ENCODE data around the gene BBS1.
A peak's percentile ranks its signal among the peaks of the same experiment; 100 is the strongest.

BBS1 gene

GRCh38 chr11:66555416-66555815, 45.0 kb downstream of the BBS1 start:
- no peak for DNase-seq

- DNase-seq = no peak
Measured at GRCh38 chr11:66556086-66556485, 45.7 kb downstream of the BBS1 start.

- DNase-seq = no peak
Measured at GRCh38 chr11:66557733-66558326, 47.4 kb downstream of the BBS1 start.

- no peak for DNase-seq
Measured at GRCh38 chr11:66559142-66559865, 48.9 kb downstream of the BBS1 start.

- DNase-seq = no peak
Measured at GRCh38 chr11:66559866-66560676, 49.6 kb downstream of the BBS1 start.

GRCh38 chr11:66561178-66561974, 50.9 kb downstream of the BBS1 start:
- no peak for DNase-seq

GRCh38 chr11:66561975-66562248, 51.5 kb downstream of the BBS1 start:
- DNase-seq = no peak

- no peak for DNase-seq
Measured at GRCh38 chr11:66562275-66562674, 51.8 kb downstream of the BBS1 start.

GRCh38 chr11:66562907-66563583, 52.6 kb downstream of the BBS1 start:
- no peak for DNase-seq

- DNase-seq = no peak
Measured at GRCh38 chr11:66563832-66564231, 53.4 kb downstream of the BBS1 start.

GRCh38 chr11:66564538-66564937, 54.1 kb downstream of the BBS1 start:
- no peak for DNase-seq

GRCh38 chr11:66564984-66565383, 54.5 kb downstream of the BBS1 start:
- DNase-seq = no peak

GRCh38 chr11:66566221-66566620, 55.8 kb downstream of the BBS1 start:
- DNase-seq = no peak

- no peak for DNase-seq
Measured at GRCh38 chr11:66567787-66568123, 57.3 kb downstream of the BBS1 start.

- DNase-seq = peak; percentile 42 to 70
Measured at GRCh38 chr11:66568124-66568916, 57.9 kb downstream of the BBS1 start, which contains the start of gene CTSF. CTSF (minus strand) TSS chr11:66568606; CDS start chr11:66568486, 120 bp downstream.

GRCh38 chr11:66569076-66569475, 58.6 kb downstream of the BBS1 start:
- no peak for DNase-seq

GRCh38 chr11:66570079-66570849, 59.8 kb downstream of the BBS1 start:
- no peak for DNase-seq

GRCh38 chr11:66570850-66571180, 60.4 kb downstream of the BBS1 start:
- DNase-seq = no peak

- DNase-seq = peak in 1 of 2 experiments; percentile 17
Measured at GRCh38 chr11:66579017-66579606, 68.7 kb downstream of the BBS1 start.

GRCh38 chr11:66580803-66581202, 70.4 kb downstream of the BBS1 start:
- no peak for DNase-seq

- no peak for DNase-seq
Measured at GRCh38 chr11:66581261-66581660, 70.8 kb downstream of the BBS1 start.

All from SW 1271 (cell line).